Activated CD8-positive, alpha-beta memory T cell treated with anti-CD3 and anti-CD28 coated beads, Interleukin-2, amount 50 U/mL, for 1 hour (primary cell): ENCODE results near the gene PRH2.

Experiments
- DNase-seq: peaks from one replicate; pipeline ENCODE4 v3.0.0-alpha.2; 2020; ENCODE audit errors: extremely low read depth

The PRH2 gene

GRCh38 chr12:10960211-10960610, 31.2 kb downstream of the PRH2 start:
- DNase-seq = no peak

GRCh38 chr12:10965476-10965875, 36.4 kb downstream of the PRH2 start:
- DNase-seq = no peak

- no peak for DNase-seq
Measured at GRCh38 chr12:10966314-10966713, 37.3 kb downstream of the PRH2 start.

GRCh38 chr12:10967409-10967808, 38.4 kb downstream of the PRH2 start:
- DNase-seq = no peak

- DNase-seq = no peak
Measured at GRCh38 chr12:10968765-10969456, 39.9 kb downstream of the PRH2 start.

- DNase-seq = no peak
Measured at GRCh38 chr12:10974965-10975364, 45.9 kb downstream of the PRH2 start.

- peak; percentile 0 for DNase-seq
Measured at GRCh38 chr12:10982244-10982643, 53.2 kb downstream of the PRH2 start.
